DMS53 treated with DMSO at 0.1 percent for 48 hours (cell line): ENCODE measurements around the gene TMED6.
"Not testable (repeated sequence)": the region's sequence is repeated elsewhere in the genome, so short reads cannot be mapped to it uniquely, and the experiment has no call there.

Experiments
- DNase-seq: peaks from one replicate; lab custom pipeline; 2025; ENCODE audit not compliant: unreplicated experiment; lab: John Stamatoyannopoulos, UW

TMED6 gene

GRCh38 chr16:69306031-69306430 lies 45.6 kb downstream of the TMED6 start:
- no peak for DNase-seq

- no peak for DNase-seq
Observed at GRCh38 chr16:69302301-69302700, 49.3 kb downstream of the TMED6 start.

DNA sequence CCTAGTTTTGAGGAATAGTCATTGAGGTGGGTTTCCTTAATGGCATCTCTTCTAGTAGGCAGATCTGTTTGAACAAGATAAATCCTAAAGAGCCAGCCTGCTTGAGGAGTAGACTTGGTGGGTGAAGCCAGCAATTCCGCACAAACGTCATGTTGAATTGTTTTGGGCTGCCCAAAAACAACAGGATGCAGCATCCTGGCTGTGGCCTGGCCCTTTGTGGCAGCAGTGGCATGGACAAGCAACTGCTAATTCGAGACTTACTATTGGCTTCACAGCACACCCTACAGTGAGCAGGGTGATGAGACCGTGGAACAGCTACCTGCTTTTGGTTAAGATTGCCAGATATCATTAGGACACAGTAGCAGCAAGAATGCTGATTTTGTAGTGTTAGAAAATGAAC lies 49.7 kb downstream of the TMED6 start:
- DNase-seq = no peak

- no peak for DNase-seq
Observed at GRCh38 chr16:69301187-69301586, 50.4 kb downstream of the TMED6 start.

DNA sequence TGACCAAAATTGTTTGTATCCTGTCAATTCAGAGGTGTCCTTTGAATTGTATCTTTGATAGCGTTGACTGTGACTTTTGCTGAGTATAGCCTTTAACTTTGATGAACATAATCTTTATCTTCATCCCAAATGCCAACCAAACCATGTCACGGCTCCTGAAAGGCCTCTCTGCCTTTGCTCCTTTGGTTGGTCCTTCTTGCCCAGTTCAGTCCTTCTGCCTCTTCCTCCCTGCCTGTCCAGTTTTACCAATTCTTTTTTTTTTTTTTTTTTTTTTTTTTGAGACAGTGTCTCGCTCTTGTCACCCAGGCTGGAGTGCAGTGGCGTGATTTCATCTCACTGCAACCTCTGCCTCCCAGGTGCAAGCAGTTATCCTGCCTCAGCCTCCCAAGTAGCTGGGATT lies 53.3 kb downstream of the TMED6 start:
- no peak for DNase-seq

DNA sequence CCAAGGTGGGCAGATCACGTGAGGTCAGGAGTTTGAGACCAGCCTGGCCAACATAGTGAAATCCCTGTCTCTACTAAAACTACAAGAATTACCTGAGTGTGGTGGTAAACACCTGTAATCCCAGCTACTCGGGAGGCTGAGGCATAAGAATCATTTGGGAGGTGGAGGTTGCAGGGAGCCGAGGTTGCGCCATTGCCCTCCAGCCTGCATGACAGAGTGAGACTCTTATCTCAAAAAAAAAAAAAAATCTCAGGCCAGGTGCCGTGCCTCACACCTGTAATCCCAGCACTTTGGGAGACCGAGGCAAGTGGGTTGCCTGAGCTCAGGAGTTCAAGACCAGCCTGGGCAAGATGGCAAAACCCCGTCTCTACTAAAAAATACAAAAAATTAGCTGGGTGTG lies 54.8 kb downstream of the TMED6 start:
- not testable (repeated sequence) for DNase-seq

GRCh38 chr16:69294051-69294450 lies 57.5 kb downstream of the TMED6 start:
- no peak for DNase-seq

- DNase-seq = no peak
Observed at GRCh38 chr16:69293401-69293800, 58.2 kb downstream of the TMED6 start.
